T-helper 1 cell treated with Interleukin-12 subunit alpha and Interleukin-12 subunit beta and Interleukin-4 antibody, amounts not matched to agents 30 μg/mL and 1 μg/mL, for 36 hours (primary cell): ENCODE data around the gene WIPF1.
"Not testable (repeated sequence)": the region's sequence is repeated elsewhere in the genome, so short reads cannot be mapped to it uniquely, and the experiment has no call there.

Experiments
- H3K27ac Mint-ChIP-seq: one replicate; pipeline ENCODE4 v1.8.0; 2021; ENCODE audit warnings: mild to moderate bottlenecking, mixed read lengths
- H3K27me3 Mint-ChIP-seq: one replicate; pipeline ENCODE4 v1.8.0; 2021; ENCODE audit warnings: low read depth, mixed read lengths
- H3K36me3 Mint-ChIP-seq: one replicate; pipeline ENCODE4 v1.8.0; 2021; ENCODE audit warnings: low read depth, mixed read lengths
- H3K4me1 Mint-ChIP-seq: one replicate; pipeline ENCODE4 v1.8.0; 2021; ENCODE audit warnings: low read depth, mixed read lengths
- H3K4me3 Mint-ChIP-seq: one replicate; pipeline ENCODE4 v1.8.0; 2021; ENCODE audit warnings: mild to moderate bottlenecking, moderate library complexity, mixed read lengths
- H3K9me3 Mint-ChIP-seq: one replicate; pipeline ENCODE4 v1.8.0; 2021; ENCODE audit warnings: mixed read lengths

Gene WIPF1

DNA sequence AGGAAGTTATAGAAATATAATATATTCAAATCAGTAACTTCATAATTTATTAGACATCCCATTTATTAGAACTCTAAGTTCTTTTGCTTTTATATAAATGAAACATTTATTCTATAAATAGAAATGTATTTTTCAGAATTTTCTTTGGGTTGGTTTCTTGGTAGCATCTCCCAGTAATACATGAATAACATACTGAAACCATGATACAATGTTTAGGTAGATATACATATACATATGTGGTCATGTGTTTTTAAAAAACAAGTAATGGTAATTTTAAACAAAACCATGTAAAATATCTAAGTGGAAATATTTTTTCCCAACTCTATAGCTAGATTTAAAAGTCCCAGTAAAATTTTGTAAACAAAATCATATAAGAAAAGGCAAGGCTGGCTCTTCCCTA lies 36.9 kb downstream of the WIPF1 start:
- H3K4me1 Mint-ChIP-seq: peaks cover 10% of the 10 kb centered on the region
- H3K27me3 Mint-ChIP-seq: no peaks in the 10 kb centered on the region
- peaks cover 44% of the 10 kb centered on the region for H3K36me3 Mint-ChIP-seq
- H3K27ac Mint-ChIP-seq: no peak overlapping the region
- H3K4me3 Mint-ChIP-seq: no peak overlapping the region
- H3K9me3 Mint-ChIP-seq: no peaks in the 10 kb centered on the region

GRCh38 chr2:174555998-174556397 lies 41.6 kb downstream of the WIPF1 start:
- peaks cover 35% of the 10 kb centered on the region for H3K36me3 Mint-ChIP-seq

GRCh38 chr2:174554529-174555150 lies 43.0 kb downstream of the WIPF1 start:
- Mint-ChIP-seq H3K9me3 (no peaks in the 10 kb centered on the region), H3K27me3 (no peaks in the 10 kb centered on the region), H3K4me1 (peaks cover 28% of the 10 kb centered on the region), H3K27ac (peak overlapping the region; percentile 78), H3K4me3 (no peak overlapping the region), H3K36me3 (peaks cover 30% of the 10 kb centered on the region)

More at GRCh38 chr2:174555998-174556397, 41.6 kb downstream of the WIPF1 start:
- Mint-ChIP-seq H3K27ac (no peak overlapping the region), H3K4me3 (no peak overlapping the region), H3K4me1 (peaks cover 29% of the 10 kb centered on the region), H3K27me3 (no peaks in the 10 kb centered on the region), H3K9me3 (no peaks in the 10 kb centered on the region)

- H3K9me3 Mint-ChIP-seq: no peaks in the 10 kb centered on the region
- peaks cover 28% of the 10 kb centered on the region for H3K36me3 Mint-ChIP-seq
- H3K4me3 Mint-ChIP-seq: peak overlapping the region; percentile 15
- H3K27me3 Mint-ChIP-seq: no peaks in the 10 kb centered on the region
- peak overlapping the region; percentile 78 for H3K27ac Mint-ChIP-seq
- peaks cover 28% of the 10 kb centered on the region for H3K4me1 Mint-ChIP-seq
These were observed 43.7 kb downstream of the WIPF1 start for GRCh38 chr2:174553811-174554493.

DNA sequence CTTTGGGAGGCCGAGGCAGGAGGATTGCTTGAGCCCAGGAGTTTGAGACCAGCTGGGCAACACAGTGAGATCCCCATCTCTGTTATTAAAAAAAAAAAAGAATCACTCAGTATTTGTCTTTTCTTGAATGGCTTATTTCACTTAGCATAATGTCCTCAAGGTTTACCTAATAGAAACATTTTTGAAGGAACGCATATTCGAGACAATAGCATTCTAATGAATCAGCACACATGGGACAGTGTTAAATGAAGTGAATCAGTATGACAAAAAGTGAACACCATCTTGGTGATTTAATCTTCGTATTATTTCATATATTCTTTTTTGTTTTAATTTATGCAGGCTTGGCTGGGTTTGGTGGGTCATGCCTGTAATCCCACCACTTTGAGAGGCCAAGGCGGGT lies 44.7 kb downstream of the WIPF1 start:
- H3K36me3 Mint-ChIP-seq: peaks cover 26% of the 10 kb centered on the region
- peak overlapping the region; percentile 36 for H3K27ac Mint-ChIP-seq
- no peaks in the 10 kb centered on the region for H3K27me3 Mint-ChIP-seq
- H3K4me3 Mint-ChIP-seq: no peak overlapping the region
- no peaks in the 10 kb centered on the region for H3K9me3 Mint-ChIP-seq
- peaks cover 28% of the 10 kb centered on the region for H3K4me1 Mint-ChIP-seq

DNA sequence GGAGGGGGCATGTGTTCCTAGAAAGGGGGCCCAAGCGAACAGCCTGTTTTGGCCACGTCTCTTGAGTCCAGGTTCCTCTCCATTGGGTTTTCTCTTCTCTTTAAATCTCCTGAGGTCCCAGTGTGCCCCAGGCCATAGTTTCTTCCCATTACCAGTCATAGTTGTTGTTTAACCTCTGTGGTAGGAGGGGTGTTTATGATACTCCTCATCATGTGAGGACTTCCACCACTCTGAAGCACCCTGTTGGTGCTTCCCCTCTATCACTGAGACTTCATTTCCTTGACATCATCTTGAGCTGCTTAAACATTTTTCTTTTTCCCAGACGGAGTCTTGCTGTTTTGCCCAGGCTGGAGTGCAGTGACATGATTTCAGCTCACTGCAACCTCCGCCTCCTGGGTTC lies 45.9 kb downstream of the WIPF1 start:
- Mint-ChIP-seq H3K4me1 (peaks cover 31% of the 10 kb centered on the region), H3K36me3 (peaks cover 26% of the 10 kb centered on the region), H3K4me3 (no peak overlapping the region), H3K27ac (peak overlapping the region; percentile 57), H3K27me3 (no peaks in the 10 kb centered on the region), H3K9me3 (no peaks in the 10 kb centered on the region)

DNA sequence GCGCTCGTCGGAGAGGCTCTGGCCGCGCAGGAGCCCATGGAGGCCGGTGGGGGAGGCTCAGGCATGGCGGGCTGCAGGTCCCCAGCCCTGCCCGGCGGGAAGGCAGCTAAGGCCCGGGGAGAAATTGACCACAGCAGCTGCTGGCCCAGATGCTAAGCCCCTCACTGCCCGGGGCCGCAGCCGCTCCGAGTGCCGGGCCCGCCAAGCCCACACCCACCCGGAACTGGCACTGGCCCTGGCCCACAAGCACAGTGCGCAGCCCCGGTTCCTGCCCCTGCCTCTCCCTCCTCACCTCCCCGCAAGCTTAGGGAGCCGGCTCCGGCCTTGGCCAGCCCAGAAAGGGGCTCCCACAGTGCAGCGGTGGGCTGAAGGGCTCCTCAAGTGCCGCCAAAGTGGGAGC lies 49.0 kb downstream of the WIPF1 start:
- not testable (repeated sequence) for H3K4me3 Mint-ChIP-seq, H3K27ac Mint-ChIP-seq, H3K36me3 Mint-ChIP-seq, H3K27me3 Mint-ChIP-seq, H3K9me3 Mint-ChIP-seq
- H3K4me1 Mint-ChIP-seq: peaks cover 12% of the 10 kb centered on the region

DNA sequence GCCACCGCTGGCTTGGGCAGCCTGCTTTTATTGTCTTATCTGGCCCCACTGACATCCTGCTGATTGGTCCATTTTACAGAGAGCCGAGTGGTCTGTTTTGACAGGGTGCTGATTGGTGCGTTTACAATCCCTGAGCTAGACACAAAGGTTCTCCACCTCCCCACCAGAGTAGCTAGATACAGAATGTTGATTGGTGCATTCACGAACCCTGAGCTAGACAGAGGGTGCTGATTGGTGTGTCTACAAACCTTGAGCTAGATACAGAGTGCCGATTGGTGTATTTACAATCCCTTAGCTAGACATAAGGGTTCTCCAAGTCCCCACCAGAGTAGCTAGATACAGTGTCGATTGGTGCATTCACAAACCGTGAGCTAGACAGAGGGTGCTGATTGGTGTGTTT lies 49.6 kb downstream of the WIPF1 start:
- not testable (repeated sequence) for H3K27ac Mint-ChIP-seq

GRCh38 chr2:174546519-174547506 lies 50.8 kb downstream of the WIPF1 start:
- Mint-ChIP-seq H3K4me3 (no peak overlapping the region), H3K27ac (no peak overlapping the region)

More for the DNA sequence above, 49.6 kb downstream of the WIPF1 start:
- not testable (repeated sequence) for H3K9me3 Mint-ChIP-seq, H3K36me3 Mint-ChIP-seq, H3K27me3 Mint-ChIP-seq, H3K4me3 Mint-ChIP-seq
- H3K4me1 Mint-ChIP-seq: peaks cover 11% of the 10 kb centered on the region

DNA sequence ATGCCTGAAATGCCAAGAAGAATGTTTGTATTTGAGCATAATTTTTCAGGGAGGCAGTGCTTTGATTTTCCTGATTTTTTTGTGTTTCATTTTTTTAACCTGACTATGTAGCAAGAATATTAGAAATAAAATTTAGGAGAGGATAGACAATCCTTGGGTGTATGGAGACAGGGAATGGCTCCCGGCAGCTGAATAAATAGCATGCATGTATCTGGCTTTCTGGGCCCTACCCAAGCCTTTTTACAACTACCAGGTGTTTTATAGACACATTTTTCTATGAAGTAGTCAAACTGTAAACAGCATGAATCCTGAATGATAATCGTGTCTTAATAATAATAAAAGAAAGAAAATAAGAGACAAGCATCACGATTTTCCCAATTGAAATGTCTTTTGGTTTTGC lies 52.4 kb downstream of the WIPF1 start:
- H3K27ac Mint-ChIP-seq: no peak overlapping the region
- no peaks in the 10 kb centered on the region for H3K9me3 Mint-ChIP-seq

More at GRCh38 chr2:174546519-174547506, 50.8 kb downstream of the WIPF1 start:
- Mint-ChIP-seq H3K4me1 (peaks cover 8% of the 10 kb centered on the region), H3K27me3 (peaks cover 4% of the 10 kb centered on the region), H3K9me3 (no peaks in the 10 kb centered on the region), H3K36me3 (peaks cover 8% of the 10 kb centered on the region)

GRCh38 chr2:174544802-174545201 lies 52.8 kb downstream of the WIPF1 start:
- Mint-ChIP-seq H3K4me3 (no peak overlapping the region), H3K27me3 (peaks cover 4% of the 10 kb centered on the region), H3K4me1 (peaks cover 6% of the 10 kb centered on the region), H3K9me3 (no peaks in the 10 kb centered on the region), H3K36me3 (peaks cover 6% of the 10 kb centered on the region), H3K27ac (no peak overlapping the region)

More for the DNA sequence above, 52.4 kb downstream of the WIPF1 start:
- H3K27me3 Mint-ChIP-seq: peaks cover 4% of the 10 kb centered on the region
- H3K4me1 Mint-ChIP-seq: peaks cover 6% of the 10 kb centered on the region
- H3K36me3 Mint-ChIP-seq: peaks cover 7% of the 10 kb centered on the region
- no peak overlapping the region for H3K4me3 Mint-ChIP-seq

GRCh38 chr2:174544156-174544555 lies 53.4 kb downstream of the WIPF1 start:
- peaks cover 4% of the 10 kb centered on the region for H3K27me3 Mint-ChIP-seq
- H3K27ac Mint-ChIP-seq: no peak overlapping the region
- H3K9me3 Mint-ChIP-seq: no peaks in the 10 kb centered on the region
- H3K4me3 Mint-ChIP-seq: no peak overlapping the region
- H3K4me1 Mint-ChIP-seq: peaks cover 7% of the 10 kb centered on the region
- peaks cover 4% of the 10 kb centered on the region for H3K36me3 Mint-ChIP-seq

GRCh38 chr2:174540893-174541292 lies 56.7 kb downstream of the WIPF1 start:
- H3K9me3 Mint-ChIP-seq: no peaks in the 10 kb centered on the region
- peaks cover 9% of the 10 kb centered on the region for H3K27me3 Mint-ChIP-seq
- H3K4me3 Mint-ChIP-seq: no peak overlapping the region
- no peaks in the 10 kb centered on the region for H3K36me3 Mint-ChIP-seq
- peaks cover 4% of the 10 kb centered on the region for H3K4me1 Mint-ChIP-seq
- no peak overlapping the region for H3K27ac Mint-ChIP-seq
